HTERT RPE-1 (cell line): ENCODE measurements around the gene MMP20.

ENCODE experiments used
- in situ Hi-C: fragments of 300-500 bp; cut with MboI; formaldehyde crosslinking; loops from 4 replicates; pipeline ENCODE4 v1.14.3; 2020; ENCODE audit warnings: low sequenced_read_pairs

Gene MMP20

GRCh38 chr11:102592634-102593581 is 32.2 kb downstream of the MMP20 start:
- in situ Hi-C loops: no loop called here

- in situ Hi-C loops: no loop called here
Observed at GRCh38 chr11:102592131-102592530, 33.0 kb downstream of the MMP20 start.

- in situ Hi-C loops: no loop called here
Observed at GRCh38 chr11:102591160-102591718, 33.9 kb downstream of the MMP20 start.

- in situ Hi-C loops: no loop called here
Observed at GRCh38 chr11:102590276-102591049, 34.7 kb downstream of the MMP20 start.

GRCh38 chr11:102589047-102589459 is 36.1 kb downstream of the MMP20 start:
- in situ Hi-C loops: no loop called here

- in situ Hi-C loops: no loop called here
Observed at GRCh38 chr11:102587722-102588121, 37.4 kb downstream of the MMP20 start.

- in situ Hi-C loops: no loop called here
Observed at GRCh38 chr11:102583141-102583873, 41.8 kb downstream of the MMP20 start.

GRCh38 chr11:102582140-102582539 is 43.0 kb downstream of the MMP20 start:
- in situ Hi-C loops: no loop called here

- in situ Hi-C loops: no loop called here
Observed at GRCh38 chr11:102581066-102581465, 44.1 kb downstream of the MMP20 start.

GRCh38 chr11:102580185-102580951 is 44.8 kb downstream of the MMP20 start:
- in situ Hi-C loops: no loop called here

GRCh38 chr11:102577723-102578122 is 47.4 kb downstream of the MMP20 start:
- in situ Hi-C loops: no loop called here

GRCh38 chr11:102577182-102577581 is 48.0 kb downstream of the MMP20 start:
- in situ Hi-C loops: no loop called here

- in situ Hi-C loops: no loop called here
Observed at GRCh38 chr11:102576350-102576749, 48.8 kb downstream of the MMP20 start.

GRCh38 chr11:102575012-102575411 is 50.1 kb downstream of the MMP20 start:
- in situ Hi-C loops: no loop called here

GRCh38 chr11:102573851-102574250 is 51.3 kb downstream of the MMP20 start:
- in situ Hi-C loops: no loop called here

- in situ Hi-C loops: no loop called here
Observed at GRCh38 chr11:102572554-102573220, 52.4 kb downstream of the MMP20 start.

- in situ Hi-C loops: no loop called here
Observed at GRCh38 chr11:102568851-102569250, 56.3 kb downstream of the MMP20 start.

GRCh38 chr11:102566112-102566511 is 59.0 kb downstream of the MMP20 start:
- in situ Hi-C loops: no loop called here

GRCh38 chr11:102564110-102564509 is 61.0 kb downstream of the MMP20 start:
- in situ Hi-C loops: no loop called here

- in situ Hi-C loops: no loop called here
Observed at GRCh38 chr11:102561636-102562035, 63.5 kb downstream of the MMP20 start.
